Spleen (tissue), 7 donors: Measurements from ENCODE around the gene RDX.

Source experiments
- CTCF ChIP-seq, 11 experiments: fragments of 200-600 bp in 7 of 11; fragments of 450-650 bp in 4 of 11; sonication (generic) in 4 of 11; IDR thresholded peaks in 8 of 11; conservative IDR thresholded peaks in 3 of 11; 1 replicate in 7 of 11; 2 replicates in 4 of 11; pipeline versions ENCODE4 v1.4.0 to v1.8.0; 2016 to 2021; ENCODE audit warnings: antibody characterized with exemption in 11 of 11, inconsistent platforms in 4 of 11, mild to moderate bottlenecking in 1 of 11
- POLR2A ChIP-seq, 3 donors: fragments of 450-650 bp; IDR thresholded peaks; one replicate each; pipeline ENCODE4 v1.5.1; 2017; ENCODE audit warnings: antibody characterized with exemption in 3 of 3, mild to moderate bottlenecking in 1 of 3
- donor health status: DM: no; HTN: no; CAD: no; lungs with moderate emphysema.
- donor health status: DM: no; HTN: no; CAD: no.
- donor health status: DM: no; HTN: no; CAD: no.

DNA sequence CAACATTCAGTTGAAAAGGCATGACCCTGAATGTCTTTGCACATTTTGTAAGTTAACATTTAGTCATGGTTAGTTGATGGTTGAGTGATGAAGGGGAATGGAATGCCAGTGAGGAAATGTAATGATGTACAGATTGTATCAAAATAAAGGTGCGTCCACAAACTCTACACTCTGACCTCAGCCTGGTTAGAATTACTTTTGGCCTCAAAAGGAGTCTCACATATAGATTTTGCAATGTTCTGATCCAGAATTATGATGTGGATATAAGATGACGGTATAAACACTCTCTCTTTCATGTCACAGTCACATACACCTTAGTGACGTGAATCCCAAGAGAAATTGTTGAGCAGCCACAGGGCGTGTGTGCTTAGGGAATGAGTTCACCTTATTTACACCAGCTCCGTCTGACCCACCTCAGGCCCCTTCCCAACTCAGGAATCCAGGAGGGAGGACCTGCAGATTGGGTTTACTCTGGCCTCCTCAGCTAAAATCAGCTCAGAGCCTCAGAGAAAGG lies 100.1 kb downstream of the RDX start:
- TF ChIP-seq CTCF (IDR thresholded peaks at IDR 0.05 in 8 of 11, conservative IDR thresholded peaks at IDR 0.05 in 3 of 11) (no peak), POLR2A (IDR thresholded peaks at IDR 0.05) (no peak)
